ENCODE data around the gene FLAD1. TPM values are rescaled to one million over a fixed set of nuclear protein-coding genes. Genes with fewer than 3 reads are reported as not detected.

FLAD1 gene
- total and polyA plus RNA-seq, 4 donors: 10.9 to 37.0 (median 30.6) TPM

GRCh38 chr1:155017041-155017945 is 34.1 kb downstream of the FLAD1 start:
- Histone ChIP-seq H3K27me3 (ENCODE audit: control insufficient read depth in 3 of 3, insufficient read depth in 3 of 3, low read length in 2 of 3) (no peaks in the 10 kb centered on the region), H3K9ac (ENCODE audit: insufficient read depth in 1 of 2, low read length in 2 of 2) (no peak overlapping the region), H3K27ac (ENCODE audit: low read depth in 1 of 2, low read length in 1 of 2) (peak overlapping the region; percentile 74 to 79), H3K4me1 (ENCODE audit: control insufficient read depth in 5 of 5, insufficient read depth in 5 of 5, low read length in 5 of 5) (peaks cover 0 to 12% (median 4%) of the 10 kb centered on the region in 5 donors), H3K9me3 (ENCODE audit: control insufficient read depth in 4 of 4, insufficient read depth in 3 of 4, low read length in 3 of 4) (no peaks in the 10 kb centered on the region), H3K4me3 (no peak overlapping the region), H3K36me3 (ENCODE audit: control insufficient read depth in 4 of 4, insufficient read depth in 4 of 4, low read length in 4 of 4) (peaks cover 0 to 30% (median 0%) of the 10 kb centered on the region in 4 donors)
- DNase-seq (peak; percentile 84 to 91 (median 91)), ATAC-seq (ENCODE audit: insufficient read depth, low FRiP score) (peak; percentile 91)
- TF ChIP-seq, protein P1, sequence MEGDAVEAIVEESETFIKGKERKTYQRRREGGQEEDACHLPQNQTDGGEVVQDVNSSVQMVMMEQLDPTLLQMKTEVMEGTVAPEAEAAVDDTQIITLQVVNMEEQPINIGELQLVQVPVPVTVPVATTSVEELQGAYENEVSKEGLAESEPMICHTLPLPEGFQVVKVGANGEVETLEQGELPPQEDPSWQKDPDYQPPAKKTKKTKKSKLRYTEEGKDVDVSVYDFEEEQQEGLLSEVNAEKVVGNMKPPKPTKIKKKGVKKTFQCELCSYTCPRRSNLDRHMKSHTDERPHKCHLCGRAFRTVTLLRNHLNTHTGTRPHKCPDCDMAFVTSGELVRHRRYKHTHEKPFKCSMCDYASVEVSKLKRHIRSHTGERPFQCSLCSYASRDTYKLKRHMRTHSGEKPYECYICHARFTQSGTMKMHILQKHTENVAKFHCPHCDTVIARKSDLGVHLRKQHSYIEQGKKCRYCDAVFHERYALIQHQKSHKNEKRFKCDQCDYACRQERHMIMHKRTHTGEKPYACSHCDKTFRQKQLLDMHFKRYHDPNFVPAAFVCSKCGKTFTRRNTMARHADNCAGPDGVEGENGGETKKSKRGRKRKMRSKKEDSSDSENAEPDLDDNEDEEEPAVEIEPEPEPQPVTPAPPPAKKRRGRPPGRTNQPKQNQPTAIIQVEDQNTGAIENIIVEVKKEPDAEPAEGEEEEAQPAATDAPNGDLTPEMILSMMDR (IDR thresholded peaks at IDR 0.05; ENCODE audit: control extremely low read depth, extremely low read depth): peak; percentile 100
- 3 to 5% methylated on average over 43 to 48 of the region's 49 CpGs for WGBS, 2 donors

GRCh38 chr1:155017946-155018316 is 34.8 kb downstream of the FLAD1 start:
- H3K27me3 ChIP-seq (ENCODE audit: control insufficient read depth in 3 of 3, insufficient read depth in 3 of 3, low read length in 2 of 3): no peaks in the 10 kb centered on the region
- no peak for ATAC-seq (ENCODE audit: insufficient read depth, low FRiP score)
- TF ChIP-seq, protein P1 (IDR thresholded peaks at IDR 0.05; ENCODE audit: control extremely low read depth, extremely low read depth): no peak
- H3K27ac ChIP-seq (ENCODE audit: low read depth in 1 of 2, low read length in 1 of 2): peak overlapping the region in 1 of 2 donors; percentile 74
- 43 to 49% methylated on average over 6 of the region's 6 CpGs for WGBS, 2 donors
- H3K9me3 ChIP-seq (ENCODE audit: control insufficient read depth in 4 of 4, insufficient read depth in 3 of 4, low read length in 3 of 4): no peaks in the 10 kb centered on the region
- peaks cover 0 to 10% (median 4%) of the 10 kb centered on the region in 5 donors for H3K4me1 ChIP-seq (ENCODE audit: control insufficient read depth in 5 of 5, insufficient read depth in 5 of 5, low read length in 5 of 5)
- H3K36me3 ChIP-seq (ENCODE audit: control insufficient read depth in 4 of 4, insufficient read depth in 4 of 4, low read length in 4 of 4): peaks cover 0 to 30% (median 0%) of the 10 kb centered on the region in 4 donors
- no peak overlapping the region for H3K9ac ChIP-seq (ENCODE audit: insufficient read depth in 1 of 2, low read length in 2 of 2)
- H3K4me3 ChIP-seq: no peak overlapping the region
- DNase-seq: no peak

- Histone ChIP-seq H3K4me1 (ENCODE audit: control insufficient read depth in 5 of 5, insufficient read depth in 5 of 5, low read length in 5 of 5) (peaks cover 0 to 10% (median 4%) of the 10 kb centered on the region in 5 donors), H3K27ac (ENCODE audit: low read depth in 1 of 2, low read length in 1 of 2) (peak overlapping the region in 1 of 2 donors; percentile 48), H3K9me3 (ENCODE audit: control insufficient read depth in 4 of 4, insufficient read depth in 3 of 4, low read length in 3 of 4) (no peaks in the 10 kb centered on the region), H3K27me3 (ENCODE audit: control insufficient read depth in 3 of 3, insufficient read depth in 3 of 3, low read length in 2 of 3) (no peaks in the 10 kb centered on the region), H3K9ac (ENCODE audit: insufficient read depth in 1 of 2, low read length in 2 of 2) (no peak overlapping the region), H3K4me3 (no peak overlapping the region), H3K36me3 (ENCODE audit: control insufficient read depth in 4 of 4, insufficient read depth in 4 of 4, low read length in 4 of 4) (peaks cover 0 to 29% (median 0%) of the 10 kb centered on the region in 4 donors)
- no peak for DNase-seq
- ATAC-seq (ENCODE audit: insufficient read depth, low FRiP score): no peak
- TF ChIP-seq, protein P1 (IDR thresholded peaks at IDR 0.05; ENCODE audit: control extremely low read depth, extremely low read depth): no peak
- 84 to 91% methylated on average over 7 to 8 of the region's 8 CpGs for WGBS, 2 donors
These were observed 35.6 kb downstream of the FLAD1 start for GRCh38 chr1:155018617-155019348.
